Left lobe of liver (tissue), 2 donors: ENCODE data around the gene KRTAP23-1. TPM values are rescaled to one million over a fixed set of nuclear protein-coding genes. Genes with fewer than 3 reads are reported as not detected.

Source experiments
- ATAC-seq: fragments of 200-7000 bp; cut with Tn5 transposase; one replicate; pipeline ENCODE4 v1.9.1; 2020; ENCODE audit warnings: mild to moderate bottlenecking, moderate library complexity
- DNase-seq: peaks from one replicate; pipeline ENCODE4 v3.0.0-alpha.2; 2020; ENCODE audit warnings: low spot score
- total RNA-seq: library from RNA; stranded (reverse); gene quantifications from one replicate; pipeline ENCODE4 v1.2.1, GENCODE V29; 2021
- donor health status: DM: no; HTN: no; CAD: no; lungs with moderate emphysema.
- donor health status: DM: no; HTN: yes; CAD: no.

KRTAP23-1 gene
- total RNA-seq = not detected

GRCh38 chr21:30348506-30348905 lies at the start of gene KRTAP23-1:
KRTAP23-1 (minus strand) TSS chr21:30348606; CDS start chr21:30348606, 0 bp downstream.
- DNase-seq = no peak
- no peak for ATAC-seq

- ATAC-seq = no peak
- DNase-seq = no peak
Measured at GRCh38 chr21:30395731-30396130, 47.3 kb upstream of the KRTAP23-1 start, which contains the start of gene KRTAP13-1. KRTAP13-1 (plus strand) TSS chr21:30396031; CDS start chr21:30396087, 56 bp downstream.

GRCh38 chr21:30391492-30392025 lies 43.2 kb upstream of the KRTAP23-1 start:
- ATAC-seq (no peak), DNase-seq (no peak)

GRCh38 chr21:30382201-30382600 lies 33.8 kb upstream of the KRTAP23-1 start:
- DNase-seq (no peak), ATAC-seq (no peak)

- no peak for DNase-seq
Measured at GRCh38 chr21:30372139-30372770, 23.8 kb upstream of the KRTAP23-1 start, which contains the start of gene KRTAP13-2. KRTAP13-2 (minus strand) TSS chr21:30372271; CDS start chr21:30372213, 58 bp downstream.

GRCh38 chr21:30355906-30356305 lies 7.5 kb upstream of the KRTAP23-1 start:
- DNase-seq = no peak
- ATAC-seq = no peak

More at GRCh38 chr21:30372139-30372770, 23.8 kb upstream of the KRTAP23-1 start, which contains the start of gene KRTAP13-2:
- ATAC-seq = no peak

GRCh38 chr21:30354308-30355005 lies 6.1 kb upstream of the KRTAP23-1 start:
- no peak for ATAC-seq
- DNase-seq = no peak

GRCh38 chr21:30351534-30351933 lies 3.1 kb upstream of the KRTAP23-1 start:
- DNase-seq (no peak), ATAC-seq (no peak)

GRCh38 chr21:30349572-30349971 lies 1.2 kb upstream of the KRTAP23-1 start:
- no peak for DNase-seq

GRCh38 chr21:30345014-30345413 lies 3.4 kb downstream of the KRTAP23-1 start:
- no peak for DNase-seq
- no peak for ATAC-seq

More at GRCh38 chr21:30349572-30349971, 1.2 kb upstream of the KRTAP23-1 start:
- ATAC-seq = no peak

- peak; percentile 85 for ATAC-seq
- peak; percentile 47 for DNase-seq
Measured at GRCh38 chr21:30340714-30341573, 7.5 kb downstream of the KRTAP23-1 start.

GRCh38 chr21:30338717-30339116 lies 9.7 kb downstream of the KRTAP23-1 start:
- no peak for ATAC-seq

GRCh38 chr21:30337772-30338171 lies 10.6 kb downstream of the KRTAP23-1 start:
- ATAC-seq (no peak), DNase-seq (no peak)

More at GRCh38 chr21:30338717-30339116, 9.7 kb downstream of the KRTAP23-1 start:
- DNase-seq = no peak

- DNase-seq (no peak), ATAC-seq (no peak)
Measured at GRCh38 chr21:30337276-30337744, 11.1 kb downstream of the KRTAP23-1 start, which contains the start of gene KRTAP27-1. KRTAP27-1 (minus strand) TSS chr21:30337694; CDS start chr21:30337668, 26 bp downstream.

GRCh38 chr21:30336596-30336995 lies 11.8 kb downstream of the KRTAP23-1 start:
- ATAC-seq (no peak), DNase-seq (no peak)

GRCh38 chr21:30333736-30334135 lies 14.7 kb downstream of the KRTAP23-1 start:
- ATAC-seq = no peak
- no peak for DNase-seq

- DNase-seq = no peak
- no peak for ATAC-seq
Measured at GRCh38 chr21:30332681-30333080, 15.7 kb downstream of the KRTAP23-1 start.

GRCh38 chr21:30329203-30329875 lies 19.1 kb downstream of the KRTAP23-1 start:
- no peak for DNase-seq
- no peak for ATAC-seq

GRCh38 chr21:30326390-30326789 lies 22.0 kb downstream of the KRTAP23-1 start:
- no peak for ATAC-seq
- DNase-seq = no peak

- no peak for DNase-seq
- no peak for ATAC-seq
Measured at GRCh38 chr21:30320215-30320614, 28.2 kb downstream of the KRTAP23-1 start, which contains the start of gene KRTAP26-1. KRTAP26-1 (minus strand) TSS chr21:30320315; CDS start chr21:30320035, 280 bp downstream.
